HG03378 (cell line): Measurements from ENCODE around the gene MARS1.
"Not testable (repeated sequence)": the region's sequence is repeated elsewhere in the genome, so short reads cannot be mapped to it uniquely, and the experiment has no call there.

Experiments
- ATAC-seq: cut with Tn5 transposase; IDR thresholded peaks from one replicate; pipeline ENCODE4 v1.9.1; 2021; ENCODE audit warnings: mild to moderate bottlenecking, moderate library complexity; ENCODE audit not compliant: unreplicated experiment

Gene MARS1

DNA sequence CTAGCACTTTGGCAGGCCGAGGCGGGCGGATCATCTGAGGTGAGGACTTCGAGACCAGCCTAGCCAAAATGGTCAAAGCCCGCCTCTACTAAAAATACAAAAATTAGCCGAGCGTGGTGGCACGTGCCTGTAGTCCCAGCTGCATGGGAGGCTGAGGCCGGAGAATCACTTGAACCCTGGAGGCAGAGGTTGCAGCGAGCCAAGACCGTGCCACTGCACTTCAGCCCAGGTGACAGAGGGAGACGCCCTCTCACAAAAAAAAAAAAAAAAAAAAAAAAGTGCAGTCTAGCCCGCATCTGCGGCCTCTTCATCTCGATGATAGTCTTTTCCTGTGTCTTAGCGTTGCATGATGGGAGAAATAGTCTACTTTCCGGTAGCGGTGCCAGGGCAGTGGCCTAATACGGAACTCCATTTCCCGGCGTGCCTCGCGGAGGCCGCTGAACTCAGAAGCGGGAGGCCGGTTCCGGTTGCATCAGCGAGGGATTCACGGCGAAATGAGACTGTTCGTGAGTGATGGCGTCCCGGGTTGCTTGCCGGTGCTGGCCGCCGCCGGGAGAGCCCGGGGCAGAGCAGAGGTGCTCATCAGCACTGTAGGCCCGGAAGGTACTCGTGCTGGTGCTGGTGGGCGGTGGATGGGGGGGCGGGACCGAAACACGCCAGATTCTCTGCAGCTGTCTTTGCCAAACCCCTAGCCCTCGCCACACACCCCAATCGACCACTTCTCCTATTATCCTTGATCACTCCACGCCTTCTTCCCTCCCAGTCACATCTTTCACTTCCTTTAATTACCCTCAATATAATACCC, at the start of gene MARS1:
Gene MARS1, plus strand, starts transcription at position 472 of the 805 bp plus-strand sequence. Its CDS starts 23 bp downstream, at position 495.
- ATAC-seq = peak; percentile 98

DNA sequence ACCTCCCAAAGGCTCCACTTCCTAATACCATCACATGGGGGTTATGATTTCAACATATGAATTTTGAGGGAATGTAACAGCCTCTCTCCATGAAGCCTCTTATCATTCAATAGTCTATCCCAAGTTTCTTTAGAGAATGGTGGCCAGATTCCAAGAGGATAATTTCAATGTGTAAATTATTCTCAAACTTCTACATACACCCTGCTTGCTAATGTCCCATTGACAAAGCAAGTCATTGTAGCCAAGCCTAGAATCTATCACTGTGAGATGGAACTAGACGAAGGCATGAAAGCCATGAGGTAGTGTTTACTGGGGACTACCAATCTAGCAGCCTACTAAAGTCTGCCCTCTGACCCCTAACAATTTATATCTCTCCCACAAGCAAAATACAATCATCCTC, 49.5 kb upstream of the MARS1 start:
- ATAC-seq = no peak

DNA sequence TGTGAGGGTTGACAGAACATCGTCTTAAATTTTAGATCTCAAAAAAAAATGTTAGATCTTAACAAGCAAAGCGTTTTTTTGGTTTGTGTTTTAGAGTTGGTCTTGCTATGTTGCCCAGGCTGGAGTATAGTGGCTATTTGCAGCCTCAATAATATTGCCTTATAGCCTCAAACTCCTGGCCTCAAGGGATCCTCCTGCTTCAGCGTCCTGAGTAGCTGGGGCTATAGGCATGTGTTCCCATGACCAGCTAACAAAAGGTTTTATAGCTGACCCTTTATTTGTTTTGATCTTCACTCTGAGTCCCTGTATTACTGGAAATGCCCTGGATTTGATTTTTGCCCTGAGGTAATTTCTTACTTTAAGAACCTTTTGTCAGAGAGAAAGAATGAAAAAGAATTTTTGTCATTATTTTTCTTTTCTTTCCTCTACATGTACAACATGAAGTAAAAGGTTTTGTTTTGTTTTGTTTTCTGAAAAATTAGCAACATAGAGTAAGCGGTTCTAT, 48.1 kb upstream of the MARS1 start:
- ATAC-seq = no peak

DNA sequence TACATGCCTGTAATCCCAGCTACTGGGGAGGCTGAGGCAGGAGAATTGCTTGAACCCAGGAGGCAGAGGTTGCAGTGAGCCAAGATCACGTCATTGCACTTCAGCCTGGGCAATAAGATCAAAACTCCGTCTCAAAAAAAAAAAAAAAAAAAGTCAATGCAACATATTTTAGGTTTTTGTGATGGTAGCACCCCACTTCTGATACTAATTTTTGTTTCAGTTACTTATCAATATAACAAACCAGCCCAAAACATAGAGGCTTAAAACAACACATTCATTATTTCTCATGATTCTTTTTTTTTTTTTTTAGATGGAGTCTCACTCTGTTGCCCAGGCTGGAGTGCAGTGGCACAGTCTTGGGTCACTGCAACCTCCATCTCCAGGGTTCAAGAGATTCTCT, 46.5 kb upstream of the MARS1 start:
- ATAC-seq = not testable (repeated sequence)

DNA sequence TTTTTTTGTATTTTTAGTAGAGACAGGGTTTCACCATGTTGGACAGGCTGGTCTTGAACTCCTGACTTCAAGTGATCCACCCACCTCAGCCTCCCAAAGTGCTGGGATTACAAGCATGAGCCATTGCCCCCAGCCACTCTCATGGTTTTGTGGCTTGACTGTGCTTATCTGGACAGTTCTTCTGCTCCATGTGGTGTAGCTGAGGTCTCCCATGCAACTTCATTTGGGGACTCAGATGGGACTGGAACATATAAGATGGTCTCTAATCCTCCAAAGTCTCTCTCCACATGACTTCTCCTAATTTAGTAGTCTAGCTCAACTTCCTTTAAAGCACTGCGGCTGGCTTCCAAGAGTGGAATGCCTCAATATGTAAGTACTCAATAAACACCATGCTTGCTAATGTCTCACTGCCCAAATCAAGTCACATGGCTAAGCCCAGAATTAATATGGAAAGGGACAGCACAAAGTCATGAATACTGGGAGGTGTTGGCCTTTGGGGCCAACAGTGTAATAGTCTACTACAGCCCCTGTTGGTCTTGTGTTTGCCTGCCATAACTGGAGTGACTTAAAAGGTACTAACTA, 45.9 kb upstream of the MARS1 start:
- ATAC-seq = no peak

DNA sequence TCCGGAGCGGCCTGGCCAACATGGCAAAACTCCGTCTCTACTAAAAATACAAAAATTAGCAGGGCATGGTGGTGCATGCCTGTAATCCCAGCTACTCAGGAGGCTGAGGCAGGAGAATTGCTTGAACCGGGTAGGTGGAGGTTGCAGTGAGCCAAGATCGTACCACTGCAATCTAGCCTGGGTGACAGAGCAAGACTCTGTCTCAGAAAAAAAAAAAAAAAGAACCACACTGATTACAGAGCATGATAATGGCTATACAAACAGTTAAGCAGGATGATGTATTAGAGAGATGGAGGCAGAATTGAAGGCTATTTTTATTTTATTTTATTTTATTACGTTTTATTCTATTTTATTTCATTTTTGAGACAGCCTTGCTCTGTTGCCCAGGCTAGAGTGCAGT, 43.5 kb upstream of the MARS1 start:
- not testable (repeated sequence) for ATAC-seq

DNA sequence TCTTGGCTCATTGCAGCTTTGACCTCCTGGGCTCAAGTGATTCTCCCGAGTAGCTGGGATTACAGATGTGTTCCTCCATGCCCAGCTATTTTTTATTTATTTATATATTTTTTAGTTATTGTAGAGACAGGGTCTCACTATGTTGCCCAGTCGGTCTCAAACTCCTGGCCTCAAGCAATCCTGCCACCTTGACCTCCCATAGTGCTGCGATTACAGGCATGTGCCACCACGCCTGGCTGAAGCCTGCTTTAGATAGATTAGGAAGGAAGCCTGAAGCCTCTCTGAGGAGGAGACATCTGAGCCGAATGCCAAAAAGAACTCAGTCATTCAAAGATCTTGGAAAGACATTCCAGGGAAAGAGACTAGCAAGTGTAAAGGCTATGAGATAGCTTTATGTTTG, 43.1 kb upstream of the MARS1 start:
- no peak for ATAC-seq

DNA sequence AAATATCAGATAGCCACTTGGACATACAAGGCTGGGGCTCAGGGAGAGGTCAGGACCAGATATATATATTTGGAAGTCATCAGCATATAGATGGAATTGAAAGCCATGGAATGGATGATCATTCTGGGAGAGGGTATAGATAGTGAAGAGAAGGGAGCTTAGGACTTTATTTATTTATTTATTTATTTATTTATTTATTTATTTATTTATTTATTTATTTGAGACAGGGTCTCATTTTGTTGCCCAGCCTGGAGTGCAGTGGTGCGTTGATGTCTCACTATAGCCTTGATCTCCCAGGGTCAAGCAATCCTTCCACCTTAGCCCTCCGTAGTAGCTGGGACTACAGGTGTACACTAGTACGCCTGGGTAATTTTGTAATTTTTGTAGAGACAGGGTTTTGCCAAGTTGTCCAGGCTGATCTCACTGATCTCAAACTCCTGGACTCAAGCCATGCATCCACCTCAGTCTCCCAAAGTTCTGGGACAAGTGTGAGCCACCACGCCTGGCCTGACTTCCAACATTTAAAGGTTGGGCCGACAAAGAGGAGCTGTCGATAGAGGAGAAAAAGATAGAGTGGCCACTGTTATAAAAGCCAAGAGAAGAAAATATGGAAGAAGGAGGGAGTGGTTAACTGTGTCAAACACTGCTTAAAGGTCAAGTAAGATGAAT, 41.4 kb upstream of the MARS1 start:
- no peak for ATAC-seq

DNA sequence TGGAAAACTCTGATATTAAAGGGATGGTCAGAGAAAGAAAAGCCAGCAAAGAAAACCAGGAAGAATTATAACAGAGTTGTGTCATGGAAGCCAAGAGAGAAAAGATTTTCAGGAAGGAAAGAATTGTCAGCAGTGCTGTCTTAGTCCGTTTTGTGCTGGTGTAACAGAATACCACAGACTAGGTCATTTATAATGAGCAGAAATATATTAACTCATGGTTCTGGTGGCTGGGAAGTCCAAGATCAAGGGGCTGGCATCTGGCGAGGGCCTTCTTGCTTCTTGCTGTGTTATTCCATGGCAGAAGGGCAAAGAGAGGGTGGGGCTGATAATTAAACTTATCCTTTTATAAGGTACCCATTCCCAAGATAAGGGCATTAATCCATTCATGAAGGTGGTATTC, 39.2 kb upstream of the MARS1 start:
- no peak for ATAC-seq

DNA sequence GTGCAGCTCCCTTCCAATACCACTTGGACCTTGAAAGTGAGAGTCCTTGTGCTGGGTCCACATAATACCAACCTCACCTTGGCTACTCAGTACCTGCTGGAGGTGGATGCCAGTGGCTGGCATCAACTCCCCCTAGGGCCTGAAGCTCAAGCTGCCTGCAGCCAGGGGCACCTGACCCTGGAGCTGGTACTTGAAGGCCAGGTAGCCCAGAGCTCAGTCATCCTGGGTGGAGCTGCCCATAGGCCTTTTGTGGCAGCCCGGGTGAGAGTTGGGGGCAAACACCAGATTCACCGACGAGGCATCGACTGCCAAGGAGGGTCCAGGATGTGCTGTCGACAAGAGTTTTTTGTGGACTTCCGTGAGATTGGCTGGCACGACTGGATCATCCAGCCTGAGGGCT, 38.5 kb upstream of the MARS1 start:
- ATAC-seq = no peak

DNA sequence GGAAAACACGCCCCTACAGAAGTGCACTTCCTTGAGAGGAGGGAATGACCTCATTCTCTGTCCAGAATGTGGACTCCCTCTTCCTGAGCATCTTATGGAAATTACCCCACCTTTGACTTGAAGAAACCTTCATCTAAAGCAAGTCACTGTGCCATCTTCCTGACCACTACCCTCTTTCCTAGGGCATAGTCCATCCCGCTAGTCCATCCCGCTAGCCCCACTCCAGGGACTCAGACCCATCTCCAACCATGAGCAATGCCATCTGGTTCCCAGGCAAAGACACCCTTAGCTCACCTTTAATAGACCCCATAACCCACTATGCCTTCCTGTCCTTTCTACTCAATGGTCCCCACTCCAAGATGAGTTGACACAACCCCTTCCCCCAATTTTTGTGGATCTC, 37.8 kb upstream of the MARS1 start:
- ATAC-seq = no peak

DNA sequence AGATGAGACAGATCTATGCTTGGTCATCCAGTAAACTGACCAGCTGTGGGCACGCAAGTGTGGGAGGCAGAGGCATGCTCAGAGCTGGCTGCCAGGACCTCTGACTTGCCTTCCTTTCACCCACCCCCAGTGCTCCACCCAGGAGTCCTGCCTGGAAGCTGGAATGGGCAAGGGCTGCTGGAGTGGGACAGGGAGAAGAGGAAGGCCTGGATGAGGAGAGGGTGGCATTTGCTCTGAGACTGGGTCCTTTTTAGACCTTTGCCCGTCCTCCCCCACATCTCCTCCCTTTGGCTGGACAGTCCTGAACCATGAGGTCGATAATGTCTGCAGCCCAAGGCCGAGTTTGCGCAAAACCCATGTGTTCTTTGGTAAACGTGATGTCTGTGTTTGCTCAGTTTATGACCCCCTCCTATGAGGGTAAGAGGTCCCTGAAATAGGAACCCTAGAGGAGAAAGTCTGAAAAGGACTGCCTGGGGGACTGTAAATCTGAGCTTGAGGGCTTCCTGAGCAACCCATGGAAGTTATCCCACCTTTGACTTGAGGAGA, 36.6 kb upstream of the MARS1 start:
- ATAC-seq = no peak

DNA sequence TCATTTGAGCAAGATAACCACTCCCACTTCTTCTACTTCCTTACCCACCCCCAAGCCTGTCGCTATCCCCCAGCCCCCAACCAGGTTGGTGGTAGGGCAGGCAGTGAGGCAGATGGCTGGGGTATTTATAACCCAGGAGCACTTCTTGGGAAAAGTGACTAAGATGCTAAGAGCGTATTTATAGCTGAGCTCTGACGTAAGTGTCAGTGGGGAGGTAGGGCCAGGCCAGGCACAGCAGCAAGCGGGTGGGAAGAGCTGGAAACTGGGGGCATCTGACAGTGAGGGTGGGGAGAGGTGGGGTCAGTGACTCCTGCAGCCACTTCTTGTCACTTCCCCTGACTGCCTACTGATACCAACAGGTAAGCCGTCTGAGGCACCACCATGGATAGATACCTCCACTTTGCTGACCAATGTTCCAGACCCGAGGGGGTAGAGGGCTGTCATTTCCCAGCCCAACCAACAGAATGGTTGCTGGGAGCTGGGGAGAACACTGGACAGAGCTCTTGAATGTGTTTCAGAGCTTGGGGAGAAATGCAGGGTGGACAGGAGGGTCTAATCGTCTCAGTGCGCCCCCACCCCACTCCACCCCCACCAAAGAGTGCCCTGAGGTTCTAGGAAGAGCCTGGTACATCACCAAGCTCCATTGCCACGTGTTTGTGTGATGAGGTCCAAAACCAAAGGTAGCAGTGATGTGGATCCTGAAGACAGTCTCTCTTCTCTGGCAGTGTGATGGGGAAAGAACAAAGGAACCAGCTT, 35.5 kb upstream of the MARS1 start:
- ATAC-seq = no peak

DNA sequence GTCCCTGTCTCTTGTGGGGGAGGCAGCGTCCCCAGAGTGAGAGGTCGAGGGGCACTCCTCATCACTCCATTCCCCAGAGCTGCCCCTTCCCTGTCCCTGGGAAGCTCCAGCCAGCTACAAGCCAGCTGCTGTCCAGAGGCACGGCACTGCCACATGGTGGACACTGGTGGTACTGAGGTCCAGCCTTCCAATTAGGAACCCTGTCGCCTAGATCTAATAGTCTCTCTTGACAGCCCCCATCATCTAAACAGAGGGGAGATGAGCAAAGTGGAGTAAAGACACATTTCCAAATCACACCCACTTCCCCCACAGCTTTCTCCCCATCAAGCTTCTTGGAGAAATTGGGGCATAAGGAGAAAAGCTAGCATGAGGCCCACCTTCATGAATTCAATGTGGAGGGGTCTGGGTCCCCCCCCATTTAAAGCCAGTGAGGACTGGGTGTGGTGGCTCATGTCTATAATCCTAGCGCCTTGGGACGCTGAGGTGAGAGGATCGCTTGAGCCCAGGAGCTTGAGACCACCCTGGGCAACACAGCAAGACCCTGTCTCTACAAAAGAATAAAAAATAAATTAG, 34.8 kb upstream of the MARS1 start:
- no peak for ATAC-seq

DNA sequence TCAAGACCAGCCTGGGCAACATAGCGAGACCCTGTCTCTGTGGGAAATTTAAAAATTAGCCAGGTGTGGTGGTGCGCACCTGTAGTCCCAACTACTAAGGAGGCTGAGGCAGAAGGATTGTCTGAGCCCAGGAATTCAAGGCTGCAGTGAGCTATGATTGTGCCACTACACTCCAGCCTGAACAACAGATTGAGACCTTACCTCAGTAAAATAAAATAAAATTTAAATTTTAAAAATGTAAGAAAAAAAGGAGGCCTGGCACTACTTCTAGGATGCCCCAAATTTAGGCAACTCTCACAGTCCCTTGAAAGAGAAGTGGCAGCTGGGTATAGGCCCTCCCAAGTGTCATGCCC, 33.7 kb upstream of the MARS1 start:
- no peak for ATAC-seq

DNA sequence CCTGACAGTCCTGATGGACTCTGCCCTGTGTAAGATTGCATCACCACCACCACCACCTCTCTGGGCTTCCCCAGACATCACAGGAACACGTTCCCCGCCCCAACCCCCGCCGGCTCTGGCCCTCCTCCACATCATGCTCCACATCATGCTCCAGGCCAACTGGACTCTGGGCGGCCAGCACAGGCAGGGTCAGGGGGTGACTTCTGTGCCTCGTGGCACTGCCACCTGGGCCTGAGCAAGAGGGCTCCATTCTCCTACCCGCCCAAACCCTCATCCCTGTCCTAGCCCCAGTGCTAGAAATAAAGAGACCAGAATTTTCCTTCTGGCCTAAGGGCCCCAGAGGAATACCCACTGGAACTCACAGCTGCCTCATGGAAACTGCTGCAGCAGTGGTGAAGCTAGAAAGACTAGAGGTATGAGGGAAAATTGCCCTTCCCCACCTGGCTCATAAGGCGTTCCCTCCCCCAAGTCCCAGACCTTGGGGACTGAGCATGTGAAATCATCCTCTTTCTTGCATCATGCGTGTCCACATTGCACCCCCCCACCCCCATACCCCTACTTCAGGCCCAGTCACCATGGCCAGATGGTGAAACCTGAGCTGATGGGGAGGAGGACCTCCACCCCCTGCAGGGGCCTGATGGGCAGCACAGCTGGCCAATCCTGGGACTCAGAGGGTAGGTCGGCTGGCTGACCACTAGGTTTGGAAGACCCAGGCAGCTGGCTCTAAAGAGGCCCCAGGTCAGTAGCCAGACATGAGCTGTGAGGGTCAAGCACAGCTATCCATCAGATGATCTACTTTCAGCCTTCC, 33.1 kb upstream of the MARS1 start, which contains the start of gene INHBE:
Gene INHBE, plus strand, starts transcription at position 742 of the 808 bp plus-strand sequence. CDS start 230 bp downstream, outside the sequence.
- ATAC-seq = no peak

DNA sequence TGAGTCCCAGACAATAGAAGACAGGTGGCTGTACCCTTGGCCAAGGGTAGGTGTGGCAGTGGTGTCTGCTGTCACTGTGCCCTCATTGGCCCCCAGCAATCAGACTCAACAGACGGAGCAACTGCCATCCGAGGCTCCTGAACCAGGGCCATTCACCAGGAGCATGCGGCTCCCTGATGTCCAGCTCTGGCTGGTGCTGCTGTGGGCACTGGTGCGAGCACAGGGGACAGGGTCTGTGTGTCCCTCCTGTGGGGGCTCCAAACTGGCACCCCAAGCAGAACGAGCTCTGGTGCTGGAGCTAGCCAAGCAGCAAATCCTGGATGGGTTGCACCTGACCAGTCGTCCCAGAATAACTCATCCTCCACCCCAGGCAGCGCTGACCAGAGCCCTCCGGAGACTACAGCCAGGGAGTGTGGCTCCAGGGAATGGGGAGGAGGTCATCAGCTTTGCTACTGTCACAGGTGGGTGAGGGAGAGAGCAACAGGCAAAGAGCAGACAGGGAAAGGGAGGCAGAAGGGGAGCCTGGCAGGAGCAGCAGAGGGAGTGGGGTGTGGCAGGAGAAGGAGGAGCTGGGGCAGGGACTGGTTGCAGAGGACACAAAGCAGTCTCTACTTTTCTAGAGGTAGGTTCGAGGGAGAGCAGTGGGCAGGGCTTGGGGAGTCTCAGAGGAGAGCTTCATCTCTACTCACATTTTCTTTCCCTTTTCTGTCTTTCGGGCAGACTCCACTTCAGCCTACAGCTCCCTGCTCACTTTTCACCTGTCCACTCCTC, 32.3 kb upstream of the MARS1 start:
- ATAC-seq = no peak

DNA sequence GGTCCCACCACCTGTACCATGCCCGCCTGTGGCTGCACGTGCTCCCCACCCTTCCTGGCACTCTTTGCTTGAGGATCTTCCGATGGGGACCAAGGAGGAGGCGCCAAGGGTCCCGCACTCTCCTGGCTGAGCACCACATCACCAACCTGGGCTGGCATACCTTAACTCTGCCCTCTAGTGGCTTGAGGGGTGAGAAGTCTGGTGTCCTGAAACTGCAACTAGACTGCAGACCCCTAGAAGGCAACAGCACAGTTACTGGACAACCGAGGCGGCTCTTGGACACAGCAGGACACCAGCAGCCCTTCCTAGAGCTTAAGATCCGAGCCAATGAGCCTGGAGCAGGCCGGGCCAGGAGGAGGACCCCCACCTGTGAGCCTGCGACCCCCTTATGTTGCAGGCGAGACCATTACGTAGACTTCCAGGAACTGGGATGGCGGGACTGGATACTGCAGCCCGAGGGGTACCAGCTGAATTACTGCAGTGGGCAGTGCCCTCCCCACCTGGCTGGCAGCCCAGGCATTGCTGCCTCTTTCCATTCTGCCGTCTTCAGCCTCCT, 31.6 kb upstream of the MARS1 start:
- ATAC-seq = no peak
